HG03097 (cell line): ENCODE measurements around the gene POLR2B.

Experiments
- ATAC-seq: cut with Tn5 transposase; IDR thresholded peaks from one replicate; pipeline ENCODE4 v1.9.1; 2021; ENCODE audit not compliant: unreplicated experiment, low FRiP score

Gene POLR2B

GRCh38 chr4:57078685-57079521 is 100.2 kb downstream of the POLR2B start:
- no peak for ATAC-seq
